ENCODE data around the gene MPP2. TPM values are rescaled to one million over a fixed set of nuclear protein-coding genes. Genes with fewer than 3 reads are reported as not detected.
"Not testable (repeated sequence)": the region's sequence is repeated elsewhere in the genome, so short reads cannot be mapped to it uniquely, and the experiment has no call there.

The MPP2 gene
- total and polyA plus RNA-seq, 8 donors, result 0.43 to 6.4 (median 1.8) TPM

GRCh38 chr17:43871946-43872690, 35.2 kb downstream of the MPP2 start:
- Histone ChIP-seq H3K4me3 (peak overlapping the region; percentile 6 to 39 (median 20)), H3K27ac (peak overlapping the region in 3 of 5 donors; percentile 8 to 42 (median 38)), H3K9me3 (no peaks in the 10 kb centered on the region), H3K27me3 (peaks cover 0 to 8% (median 3%) of the 10 kb centered on the region in 3 donors), H3K4me1 (peaks cover 0 to 19% (median 2%) of the 10 kb centered on the region in 4 donors), H3K36me3 (peaks cover 0 to 14% (median 2%) of the 10 kb centered on the region in 4 donors)
- TF ChIP-seq POLR2A (IDR thresholded peaks at IDR 0.05) (no peak), POLR2AphosphoS5 (IDR thresholded peaks at IDR 0.05) (peak in 1 of 3 donors; percentile 53)
- peak; percentile 70 to 76 for DNase-seq
- WGBS, 5 donors, result 34 to 47% (median 43%) methylated on average over 14 of the region's 14 CpGs
- intact Hi-C loops (cut with DNase I; ENCODE audit: low total_unique reads), result no loop called here

- DNase-seq; H3K27me3 ChIP-seq; H3K4me1 ChIP-seq; H3K36me3 ChIP-seq; intact Hi-C loops (cut with DNase I; ENCODE audit: low total_unique reads); H3K9me3 ChIP-seq; H3K27ac ChIP-seq; H3K4me3 ChIP-seq: not testable (repeated sequence)
- WGBS, 5 donors, result 75 to 92% (median 91%) methylated on average over 4 to 6 of the region's 6 CpGs
These were observed 38.3 kb downstream of the MPP2 start for GRCh38 chr17:43869031-43869430.

DNA sequence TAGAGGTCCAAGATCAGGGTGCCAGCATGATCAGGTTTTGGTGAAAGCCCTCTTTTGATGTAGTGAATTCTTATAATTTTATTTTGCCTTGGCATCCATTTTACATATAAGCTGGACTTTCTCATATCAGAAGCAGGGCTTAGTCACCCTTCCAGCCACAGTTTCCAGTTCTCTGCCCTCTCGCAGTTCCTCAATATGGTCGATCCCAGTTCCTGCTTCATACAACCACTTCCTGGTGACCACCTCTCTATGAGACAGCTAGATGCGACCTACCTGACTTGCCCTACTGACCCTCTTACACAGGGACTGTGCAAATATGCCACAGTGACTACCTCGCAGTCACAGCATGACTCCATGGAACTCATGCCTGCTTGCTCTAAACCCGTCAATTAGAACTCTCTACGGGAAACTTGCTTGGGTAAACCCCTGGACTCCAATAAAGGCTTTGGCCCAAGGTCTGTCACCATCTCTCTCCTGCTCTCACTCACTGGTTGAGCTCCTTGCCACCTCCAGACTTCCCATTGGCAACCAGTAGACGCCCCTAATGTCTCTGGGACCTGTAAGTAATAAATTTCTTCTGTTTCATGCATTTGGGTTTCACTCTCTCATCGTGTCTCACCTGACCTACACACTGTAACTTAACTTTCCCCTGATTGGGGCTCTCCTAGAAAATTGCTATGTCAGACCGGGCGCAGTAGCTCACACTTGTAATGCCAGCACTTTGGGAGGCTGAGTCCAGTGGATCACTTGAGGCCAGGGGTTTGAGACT, 38.9 kb downstream of the MPP2 start:
- no peak for TF ChIP-seq POLR2AphosphoS5 (IDR thresholded peaks at IDR 0.05)
- TF ChIP-seq POLR2A (IDR thresholded peaks at IDR 0.05), result no peak
- TF ChIP-seq, protein P1, sequence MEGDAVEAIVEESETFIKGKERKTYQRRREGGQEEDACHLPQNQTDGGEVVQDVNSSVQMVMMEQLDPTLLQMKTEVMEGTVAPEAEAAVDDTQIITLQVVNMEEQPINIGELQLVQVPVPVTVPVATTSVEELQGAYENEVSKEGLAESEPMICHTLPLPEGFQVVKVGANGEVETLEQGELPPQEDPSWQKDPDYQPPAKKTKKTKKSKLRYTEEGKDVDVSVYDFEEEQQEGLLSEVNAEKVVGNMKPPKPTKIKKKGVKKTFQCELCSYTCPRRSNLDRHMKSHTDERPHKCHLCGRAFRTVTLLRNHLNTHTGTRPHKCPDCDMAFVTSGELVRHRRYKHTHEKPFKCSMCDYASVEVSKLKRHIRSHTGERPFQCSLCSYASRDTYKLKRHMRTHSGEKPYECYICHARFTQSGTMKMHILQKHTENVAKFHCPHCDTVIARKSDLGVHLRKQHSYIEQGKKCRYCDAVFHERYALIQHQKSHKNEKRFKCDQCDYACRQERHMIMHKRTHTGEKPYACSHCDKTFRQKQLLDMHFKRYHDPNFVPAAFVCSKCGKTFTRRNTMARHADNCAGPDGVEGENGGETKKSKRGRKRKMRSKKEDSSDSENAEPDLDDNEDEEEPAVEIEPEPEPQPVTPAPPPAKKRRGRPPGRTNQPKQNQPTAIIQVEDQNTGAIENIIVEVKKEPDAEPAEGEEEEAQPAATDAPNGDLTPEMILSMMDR (IDR thresholded peaks at IDR 0.05), result no peak
- TF ChIP-seq EP300 (IDR thresholded peaks at IDR 0.05), result no peak
- DNase-seq, result no peak
- Histone ChIP-seq H3K27me3 (peaks cover 0 to 8% (median 3%) of the 10 kb centered on the region in 3 donors), H3K27ac (no peak overlapping the region), H3K4me1 (peaks cover 0 to 3% (median 0%) of the 10 kb centered on the region in 4 donors), H3K9me3 (no peaks in the 10 kb centered on the region), H3K36me3 (no peaks in the 10 kb centered on the region), H3K4me3 (no peak overlapping the region)
- intact Hi-C loops (cut with DNase I; ENCODE audit: low total_unique reads), result no loop called here
- 81 to 91% (median 88%) methylated on average over 10 of the region's 10 CpGs for WGBS, 5 donors

GRCh38 chr17:43864161-43864984, 43.0 kb downstream of the MPP2 start:
- H3K36me3 ChIP-seq, result no peaks in the 10 kb centered on the region
- no peak overlapping the region for H3K4me3 ChIP-seq
- H3K27ac ChIP-seq, result no peak overlapping the region
- intact Hi-C loops (cut with DNase I; ENCODE audit: low total_unique reads), result no loop called here
- WGBS, 5 donors, result 68 to 89% (median 80%) methylated on average over 1 to 4 of the region's 4 CpGs
- H3K9me3 ChIP-seq, result no peaks in the 10 kb centered on the region
- peaks cover 0 to 3% (median 0%) of the 10 kb centered on the region in 3 donors for H3K27me3 ChIP-seq
- no peaks in the 10 kb centered on the region for H3K4me1 ChIP-seq
- TF ChIP-seq POLR2A (IDR thresholded peaks at IDR 0.05) (no peak), EP300 (IDR thresholded peaks at IDR 0.05) (no peak)
- TF ChIP-seq, protein P1 (IDR thresholded peaks at IDR 0.05), result no peak
- no peak for DNase-seq

GRCh38 chr17:43861960-43862359, 45.4 kb downstream of the MPP2 start:
- H3K4me1 ChIP-seq, result no peaks in the 10 kb centered on the region
- no peaks in the 10 kb centered on the region for H3K36me3 ChIP-seq
- H3K27me3 ChIP-seq, result peaks cover 0 to 19% (median 0%) of the 10 kb centered on the region in 3 donors
- peak overlapping the region in 1 of 5 donors; percentile 24 for H3K27ac ChIP-seq
- H3K9me3 ChIP-seq, result peaks cover 0 to 6% (median 3%) of the 10 kb centered on the region in 4 donors
- no peak for DNase-seq
- no peak for TF ChIP-seq EP300 (IDR thresholded peaks at IDR 0.05)
- TF ChIP-seq POLR2AphosphoS5 (IDR thresholded peaks at IDR 0.05), result no peak
- no peak for TF ChIP-seq POLR2A (IDR thresholded peaks at IDR 0.05)
- TF ChIP-seq, protein P1 (IDR thresholded peaks at IDR 0.05), result no peak
- WGBS, 5 donors, result 84 to 91% (median 87%) methylated on average over 5 to 9 of the region's 9 CpGs
- intact Hi-C loops (cut with DNase I; ENCODE audit: low total_unique reads), result no loop called here
- no peak overlapping the region for H3K4me3 ChIP-seq

Measured in stomach (tissue), 9 donors.